HCT116 (cell line): ENCODE results near the gene PCDHGB3.

Experiments used
- EZH2 ChIP-seq: fragments of 200-600 bp; sonication (generic); IDR thresholded peaks from 2 replicates; pipeline ENCODE4 v1.6.1; 2017; ENCODE audit warnings: antibody characterized with exemption, mixed run types
- MAX ChIP-seq: IDR thresholded peaks from 2 replicates; pipeline ENCODE4 v1.6.1; 2012

GRCh38 chr5:141419074-141419880, 49.2 kb downstream of the PCDHGB3 start:
- TF ChIP-seq MAX (no peak), EZH2 (no peak)
